ENCODE measurements around the gene TULP4.

TULP4 gene

DNA sequence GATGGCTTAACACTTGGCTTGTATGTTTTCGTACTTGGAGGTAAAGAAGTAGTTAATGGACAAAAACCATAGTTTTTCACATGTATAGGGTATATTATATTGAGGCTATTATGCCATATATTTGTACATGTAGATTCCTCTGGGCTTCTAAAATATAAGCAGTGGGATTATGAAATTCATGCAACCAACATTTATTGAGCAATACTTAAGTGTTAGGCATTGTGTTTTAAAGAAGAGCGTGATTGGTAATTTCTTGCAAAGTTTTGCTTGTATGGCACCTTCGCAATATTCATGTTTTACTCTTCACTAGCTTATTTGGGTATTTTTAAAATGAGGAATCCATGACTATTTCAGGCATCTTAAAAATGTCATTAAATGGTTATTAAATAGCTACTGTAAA lies 2.5 kb downstream of the TULP4 start:
- no peaks in the 10 kb centered on the region for H3K27me3 ChIP-seq (ENCODE audit: control insufficient read depth, insufficient read depth, low read length)
- H3K9ac ChIP-seq (ENCODE audit: low read depth, low read length): no peak overlapping the region
- no peak overlapping the region for H3K4me3 ChIP-seq (ENCODE audit: low read length)
- H3K9me3 ChIP-seq (replicated peaks; ENCODE audit: low read length): no peaks in the 10 kb centered on the region
- peaks cover 17% of the 10 kb centered on the region for H3K4me1 ChIP-seq (ENCODE audit: control insufficient read depth, insufficient read depth, low read length)
- H3K36me3 ChIP-seq (ENCODE audit: insufficient read depth, low read length): peaks cover 39% of the 10 kb centered on the region
- no peak overlapping the region for H3K4me2 ChIP-seq (ENCODE audit: low read length)

DNA sequence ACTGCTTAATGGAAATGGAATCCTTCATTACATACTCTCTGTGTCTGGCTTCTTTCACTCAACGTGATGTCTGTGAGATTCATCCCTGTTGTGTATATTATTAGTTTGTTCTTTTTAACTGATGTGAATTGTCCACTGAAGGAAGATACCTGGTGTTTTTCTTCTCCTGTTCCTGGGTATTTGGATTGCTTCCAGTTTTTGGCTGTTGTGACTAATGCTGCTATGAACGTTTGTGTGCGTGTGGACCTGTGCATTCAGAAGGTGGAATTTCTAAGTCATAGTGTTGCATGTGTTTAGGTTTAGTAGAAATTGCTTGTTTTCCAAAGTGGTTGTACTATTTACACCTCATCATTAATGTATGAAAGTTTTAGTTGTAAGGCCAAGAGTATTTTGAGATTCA lies 3.8 kb downstream of the TULP4 start:
- no peak overlapping the region for H3K4me2 ChIP-seq (ENCODE audit: low read length)
- no peaks in the 10 kb centered on the region for H3K27me3 ChIP-seq (ENCODE audit: control insufficient read depth, insufficient read depth, low read length)
- no peak overlapping the region for H3K4me3 ChIP-seq (ENCODE audit: low read length)
- peaks cover 10% of the 10 kb centered on the region for H3K4me1 ChIP-seq (ENCODE audit: control insufficient read depth, insufficient read depth, low read length)
- no peak overlapping the region for H3K9ac ChIP-seq (ENCODE audit: low read depth, low read length)
- H3K9me3 ChIP-seq (replicated peaks; ENCODE audit: low read length): no peaks in the 10 kb centered on the region
- H3K36me3 ChIP-seq (ENCODE audit: insufficient read depth, low read length): peaks cover 39% of the 10 kb centered on the region

DNA sequence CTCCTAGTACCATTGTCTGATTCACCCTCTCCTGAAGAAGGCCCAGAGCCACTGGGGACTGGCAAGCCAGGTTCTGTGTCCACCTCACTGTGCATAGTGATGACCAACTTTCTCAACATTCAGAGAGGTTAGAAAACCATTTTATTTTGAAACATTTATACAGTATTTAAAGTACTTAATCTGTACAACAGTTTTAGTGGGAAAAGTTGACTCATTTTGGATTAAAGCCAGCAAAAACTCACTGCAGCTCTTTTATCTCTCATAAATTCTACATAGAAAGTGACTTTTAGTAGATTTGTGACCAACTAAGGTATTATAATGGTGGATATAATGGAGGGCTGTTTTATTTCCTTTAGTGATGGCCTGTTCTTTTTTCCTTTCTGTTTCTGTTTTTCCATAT lies 9.7 kb downstream of the TULP4 start:
- Histone ChIP-seq H3K4me3 (ENCODE audit: low read length) (no peak overlapping the region), H3K9me3 (replicated peaks; ENCODE audit: low read length) (no peaks in the 10 kb centered on the region), H3K9ac (ENCODE audit: low read depth, low read length) (no peak overlapping the region), H3K36me3 (ENCODE audit: insufficient read depth, low read length) (peaks cover under 1% of the 10 kb centered on the region), H3K27me3 (ENCODE audit: control insufficient read depth, insufficient read depth, low read length) (no peaks in the 10 kb centered on the region), H3K4me2 (ENCODE audit: low read length) (no peak overlapping the region), H3K4me1 (ENCODE audit: control insufficient read depth, insufficient read depth, low read length) (peaks cover 31% of the 10 kb centered on the region)

DNA sequence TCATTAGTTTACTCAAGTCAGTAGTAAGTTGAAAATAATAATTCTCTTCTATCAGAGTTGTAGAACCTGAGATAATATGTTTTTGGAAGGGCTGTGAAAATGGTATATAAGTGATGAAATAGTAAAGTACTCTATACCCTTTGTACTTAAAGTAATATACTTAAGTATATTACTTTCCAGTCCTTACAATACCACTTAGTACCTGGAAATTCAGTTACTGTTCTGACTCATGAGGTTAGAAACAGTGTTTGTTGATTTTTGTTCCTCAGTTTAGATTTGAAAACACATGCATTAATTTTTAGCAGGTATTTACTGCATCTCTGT lies 10.1 kb downstream of the TULP4 start:
- Histone ChIP-seq H3K36me3 (ENCODE audit: insufficient read depth, low read length) (no peaks in the 10 kb centered on the region), H3K9me3 (replicated peaks; ENCODE audit: low read length) (no peaks in the 10 kb centered on the region), H3K9ac (ENCODE audit: low read depth, low read length) (no peak overlapping the region), H3K4me2 (ENCODE audit: low read length) (no peak overlapping the region), H3K27me3 (ENCODE audit: control insufficient read depth, insufficient read depth, low read length) (no peaks in the 10 kb centered on the region), H3K4me3 (ENCODE audit: low read length) (no peak overlapping the region), H3K4me1 (ENCODE audit: control insufficient read depth, insufficient read depth, low read length) (peaks cover 31% of the 10 kb centered on the region)

DNA sequence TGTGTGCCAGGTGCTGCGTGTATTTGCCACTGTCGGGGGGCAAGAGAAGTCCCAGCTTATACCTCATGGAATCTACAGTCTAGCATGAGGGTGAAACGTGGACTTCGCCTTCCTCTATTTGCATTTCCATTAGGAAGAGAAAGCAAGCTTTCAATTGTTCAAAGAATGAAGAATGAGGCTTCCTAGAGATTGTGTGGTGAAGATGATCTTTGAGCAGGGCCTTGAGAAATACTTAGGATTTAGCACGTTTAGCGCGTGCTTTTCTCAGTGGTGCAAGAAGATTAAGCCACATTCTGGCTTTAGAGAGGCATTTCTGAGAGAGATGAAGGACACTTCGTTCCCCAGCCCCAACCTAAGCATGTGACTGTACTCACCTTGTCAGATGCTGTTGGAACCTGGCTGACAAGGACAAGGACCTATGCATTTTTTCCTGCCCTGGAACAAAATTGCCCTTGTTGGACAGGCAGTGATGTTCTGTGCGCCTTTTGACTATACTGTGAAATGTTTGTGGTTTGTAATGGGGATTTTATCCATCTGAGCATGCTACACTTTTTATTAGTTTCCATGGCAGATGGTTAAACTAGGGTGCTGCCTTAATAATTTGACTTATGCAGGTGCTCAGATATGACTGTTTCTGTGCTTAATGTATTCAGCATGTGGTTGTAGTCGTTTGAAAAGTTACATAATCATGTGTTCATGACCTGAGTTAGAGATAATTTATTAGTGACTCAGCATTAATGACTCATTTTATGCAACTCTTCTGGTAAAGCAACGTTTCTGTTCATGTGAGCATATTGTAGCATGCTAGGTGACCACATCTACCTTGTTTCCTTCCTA lies 10.7 kb downstream of the TULP4 start:
- Histone ChIP-seq H3K4me1 (ENCODE audit: control insufficient read depth, insufficient read depth, low read length) (peaks cover 31% of the 10 kb centered on the region), H3K4me2 (ENCODE audit: low read length) (no peak overlapping the region), H3K36me3 (ENCODE audit: insufficient read depth, low read length) (no peaks in the 10 kb centered on the region), H3K4me3 (ENCODE audit: low read length) (no peak overlapping the region), H3K9ac (ENCODE audit: low read depth, low read length) (no peak overlapping the region), H3K9me3 (replicated peaks; ENCODE audit: low read length) (no peaks in the 10 kb centered on the region), H3K27me3 (ENCODE audit: control insufficient read depth, insufficient read depth, low read length) (no peaks in the 10 kb centered on the region)

DNA sequence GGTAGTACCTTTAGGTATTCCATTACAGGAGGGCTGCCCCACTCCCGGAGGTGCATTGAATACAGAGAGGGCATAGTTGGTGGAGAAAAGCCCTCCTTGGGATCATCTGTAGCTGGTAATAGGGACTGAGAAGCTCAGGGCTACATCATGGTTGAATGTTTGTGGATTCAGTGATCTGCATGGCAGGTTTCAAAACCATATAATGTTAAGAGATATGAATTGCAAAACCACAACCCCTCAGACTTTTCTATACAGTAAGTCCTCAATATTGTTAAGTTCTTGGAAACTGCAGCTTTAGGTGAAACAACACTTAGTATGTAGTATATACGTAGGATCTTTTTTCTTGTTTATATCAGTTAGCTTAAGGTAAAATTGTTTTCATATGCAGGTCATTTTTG lies 11.3 kb downstream of the TULP4 start:
- Histone ChIP-seq H3K36me3 (ENCODE audit: insufficient read depth, low read length) (no peaks in the 10 kb centered on the region), H3K9me3 (replicated peaks; ENCODE audit: low read length) (no peaks in the 10 kb centered on the region), H3K4me2 (ENCODE audit: low read length) (no peak overlapping the region), H3K4me1 (ENCODE audit: control insufficient read depth, insufficient read depth, low read length) (peaks cover 31% of the 10 kb centered on the region), H3K27me3 (ENCODE audit: control insufficient read depth, insufficient read depth, low read length) (no peaks in the 10 kb centered on the region), H3K4me3 (ENCODE audit: low read length) (no peak overlapping the region), H3K9ac (ENCODE audit: low read depth, low read length) (no peak overlapping the region)

DNA sequence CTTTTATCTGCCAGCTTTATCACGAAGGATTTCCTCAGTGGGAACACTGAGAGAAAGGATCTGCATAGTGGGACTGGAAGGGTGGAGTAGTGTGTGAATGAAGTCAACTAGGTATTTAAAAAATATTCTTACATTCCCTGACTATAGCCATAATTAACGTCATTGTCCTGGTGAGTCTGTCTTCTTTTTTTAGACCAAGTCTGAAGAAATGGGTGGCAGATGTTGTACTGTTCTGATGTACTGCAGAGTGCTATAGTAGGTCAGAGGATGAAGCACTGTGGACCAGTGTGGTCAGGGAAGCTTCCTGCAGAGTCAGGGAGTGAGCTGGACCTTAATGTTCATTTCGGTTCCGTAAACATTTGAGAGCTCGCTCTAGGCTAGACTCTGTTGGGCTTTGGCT lies 11.9 kb downstream of the TULP4 start:
- no peak overlapping the region for H3K4me2 ChIP-seq (ENCODE audit: low read length)
- no peak overlapping the region for H3K4me3 ChIP-seq (ENCODE audit: low read length)
- no peak overlapping the region for H3K9ac ChIP-seq (ENCODE audit: low read depth, low read length)
- no peaks in the 10 kb centered on the region for H3K27me3 ChIP-seq (ENCODE audit: control insufficient read depth, insufficient read depth, low read length)
- H3K9me3 ChIP-seq (replicated peaks; ENCODE audit: low read length): no peaks in the 10 kb centered on the region
- peaks cover 31% of the 10 kb centered on the region for H3K4me1 ChIP-seq (ENCODE audit: control insufficient read depth, insufficient read depth, low read length)
- H3K36me3 ChIP-seq (ENCODE audit: insufficient read depth, low read length): no peaks in the 10 kb centered on the region

DNA sequence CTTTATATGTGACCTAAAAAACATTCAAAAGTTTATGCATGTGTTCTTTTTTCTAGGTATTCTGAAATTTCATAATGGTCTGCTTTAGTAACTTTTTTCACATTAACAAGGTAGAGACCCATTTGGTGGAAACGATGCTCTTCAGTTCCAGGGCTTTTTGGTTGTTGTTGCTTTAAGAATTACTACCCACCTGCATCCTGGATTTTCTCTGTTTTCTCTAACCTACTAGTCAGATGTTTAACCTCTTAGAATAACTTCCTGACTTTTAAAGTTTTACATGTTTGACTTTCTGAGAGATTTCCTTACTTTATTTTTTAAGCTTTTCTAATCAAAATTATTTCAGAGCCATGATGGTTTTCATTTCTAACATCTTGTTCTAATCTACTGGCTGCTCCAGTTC lies 14.9 kb downstream of the TULP4 start:
- Histone ChIP-seq H3K9me3 (replicated peaks; ENCODE audit: low read length) (no peaks in the 10 kb centered on the region), H3K4me3 (ENCODE audit: low read length) (no peak overlapping the region), H3K4me2 (ENCODE audit: low read length) (no peak overlapping the region), H3K4me1 (ENCODE audit: control insufficient read depth, insufficient read depth, low read length) (peaks cover 19% of the 10 kb centered on the region), H3K36me3 (ENCODE audit: insufficient read depth, low read length) (peaks cover 4% of the 10 kb centered on the region), H3K27me3 (ENCODE audit: control insufficient read depth, insufficient read depth, low read length) (no peaks in the 10 kb centered on the region), H3K9ac (ENCODE audit: low read depth, low read length) (no peak overlapping the region)

DNA sequence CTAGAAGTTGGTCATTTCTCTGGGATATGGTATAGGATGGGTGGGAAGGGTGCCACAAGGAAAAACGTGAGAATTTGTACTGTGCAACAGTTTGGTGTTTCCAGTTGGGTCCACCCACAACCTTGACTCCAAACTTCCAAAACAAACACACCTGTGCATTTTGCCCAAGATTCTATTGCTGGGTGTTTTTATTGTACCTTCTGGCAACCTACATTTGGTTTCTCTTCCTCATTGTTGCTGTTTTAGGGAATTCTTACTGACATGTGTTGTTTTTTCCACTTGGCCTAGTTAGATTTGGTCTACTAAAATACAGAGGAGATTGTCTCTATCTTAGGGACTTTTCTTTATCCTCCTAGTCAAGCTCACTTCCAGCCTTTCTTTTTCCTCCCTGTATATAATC lies 16.7 kb downstream of the TULP4 start:
- peaks cover 1% of the 10 kb centered on the region for H3K4me1 ChIP-seq (ENCODE audit: control insufficient read depth, insufficient read depth, low read length)
- no peaks in the 10 kb centered on the region for H3K9me3 ChIP-seq (replicated peaks; ENCODE audit: low read length)
- H3K27me3 ChIP-seq (ENCODE audit: control insufficient read depth, insufficient read depth, low read length): no peaks in the 10 kb centered on the region
- no peak overlapping the region for H3K4me3 ChIP-seq (ENCODE audit: low read length)
- H3K4me2 ChIP-seq (ENCODE audit: low read length): no peak overlapping the region
- H3K36me3 ChIP-seq (ENCODE audit: insufficient read depth, low read length): peaks cover 11% of the 10 kb centered on the region
- no peak overlapping the region for H3K9ac ChIP-seq (ENCODE audit: low read depth, low read length)

DNA sequence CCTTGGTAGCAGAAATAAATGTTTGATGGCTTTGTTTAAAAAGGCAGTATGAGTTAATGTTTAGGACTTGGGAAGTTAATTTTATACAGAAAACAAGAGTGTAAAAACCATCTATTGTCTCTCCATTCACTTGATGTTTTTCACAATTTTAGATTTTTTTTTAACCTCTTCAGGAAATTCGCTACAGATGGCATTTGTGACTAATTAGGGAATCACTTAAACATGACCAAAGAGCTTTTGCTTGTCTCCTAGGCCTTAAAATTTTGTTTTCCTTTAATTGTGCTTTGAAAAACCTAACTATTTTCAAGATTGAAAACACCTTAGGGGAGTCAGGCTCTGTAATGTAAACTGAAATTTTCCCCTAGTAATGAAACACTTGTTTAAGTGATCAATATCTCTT lies 17.3 kb downstream of the TULP4 start:
- Histone ChIP-seq H3K4me2 (ENCODE audit: low read length) (no peak overlapping the region), H3K9ac (ENCODE audit: low read depth, low read length) (no peak overlapping the region), H3K27me3 (ENCODE audit: control insufficient read depth, insufficient read depth, low read length) (no peaks in the 10 kb centered on the region), H3K36me3 (ENCODE audit: insufficient read depth, low read length) (peaks cover 11% of the 10 kb centered on the region), H3K4me1 (ENCODE audit: control insufficient read depth, insufficient read depth, low read length) (no peaks in the 10 kb centered on the region), H3K4me3 (ENCODE audit: low read length) (no peak overlapping the region), H3K9me3 (replicated peaks; ENCODE audit: low read length) (no peaks in the 10 kb centered on the region)

DNA sequence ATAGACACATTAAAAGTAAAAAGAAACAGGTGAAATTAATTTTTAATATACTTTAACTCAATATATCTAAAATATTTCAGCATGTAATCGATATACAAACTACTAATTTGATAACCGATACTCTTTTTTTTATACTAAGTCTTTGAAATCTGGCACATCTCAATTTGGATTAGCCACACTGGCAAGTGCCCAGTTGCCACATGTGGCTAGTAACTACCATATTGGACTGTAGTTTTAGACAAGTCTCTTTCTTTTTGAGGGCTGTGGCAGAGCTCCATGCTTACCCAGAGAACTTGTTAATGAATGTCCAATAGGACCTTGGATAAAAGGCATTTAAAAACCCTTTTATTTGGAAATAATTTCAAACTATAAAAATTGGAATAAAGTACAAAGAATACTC lies 17.8 kb downstream of the TULP4 start:
- no peaks in the 10 kb centered on the region for H3K27me3 ChIP-seq (ENCODE audit: control insufficient read depth, insufficient read depth, low read length)
- H3K4me3 ChIP-seq (ENCODE audit: low read length): no peak overlapping the region
- no peak overlapping the region for H3K9ac ChIP-seq (ENCODE audit: low read depth, low read length)
- no peaks in the 10 kb centered on the region for H3K9me3 ChIP-seq (replicated peaks; ENCODE audit: low read length)
- peaks cover 11% of the 10 kb centered on the region for H3K36me3 ChIP-seq (ENCODE audit: insufficient read depth, low read length)
- no peaks in the 10 kb centered on the region for H3K4me1 ChIP-seq (ENCODE audit: control insufficient read depth, insufficient read depth, low read length)
- H3K4me2 ChIP-seq (ENCODE audit: low read length): no peak overlapping the region

DNA sequence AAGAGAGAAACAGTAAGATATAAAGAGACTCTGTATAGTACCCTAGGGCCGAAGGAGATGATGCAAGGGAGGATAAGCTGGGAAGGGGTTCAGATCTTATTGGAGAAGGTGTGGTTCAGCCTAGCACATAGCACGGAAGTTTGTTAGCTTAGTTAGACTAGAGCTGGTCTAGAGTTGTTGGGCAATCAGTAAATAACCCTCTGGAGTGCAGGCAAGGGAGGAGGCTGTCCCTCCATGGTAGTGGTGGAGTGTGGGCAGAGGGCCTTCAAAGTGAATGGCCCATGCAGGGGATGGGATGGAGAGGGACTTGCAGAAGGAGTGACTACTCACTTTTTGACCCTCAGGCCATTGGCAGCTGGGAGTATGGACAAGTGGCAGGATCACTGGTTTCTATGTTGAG lies 20.0 kb downstream of the TULP4 start:
- H3K9ac ChIP-seq (ENCODE audit: low read depth, low read length): no peak overlapping the region

More for the DNA sequence above, 20.0 kb downstream of the TULP4 start:
- H3K4me2 ChIP-seq (ENCODE audit: low read length): no peak overlapping the region
- H3K36me3 ChIP-seq (ENCODE audit: insufficient read depth, low read length): peaks cover 11% of the 10 kb centered on the region
- H3K27me3 ChIP-seq (ENCODE audit: control insufficient read depth, insufficient read depth, low read length): no peaks in the 10 kb centered on the region
- H3K4me3 ChIP-seq (ENCODE audit: low read length): no peak overlapping the region
- H3K9me3 ChIP-seq (replicated peaks; ENCODE audit: low read length): no peaks in the 10 kb centered on the region
- no peaks in the 10 kb centered on the region for H3K4me1 ChIP-seq (ENCODE audit: control insufficient read depth, insufficient read depth, low read length)

Data from skeletal muscle satellite cell (primary cell).